Keratinocyte (primary cell): ENCODE measurements around the gene ZSCAN22. TPM values are rescaled to one million over a fixed set of nuclear protein-coding genes. Genes with fewer than 3 reads are reported as not detected.

Experiments used
- DNase-seq: peaks from one replicate; pipeline ENCODE4 v3.0.0-alpha.2; 2011; ENCODE audit warnings: low read depth, missing footprints, low spot score
- FAIRE-seq: peaks from 2 replicates; lab custom pipeline; 2011; peaks lifted over from hg19 to GRCh38; lab: Jason Lieb, UNC
- H2AFZ ChIP-seq: 2 replicates; pipeline ENCODE4 v1.6.0; 2012; ENCODE audit warnings: low read length, control low read depth, inconsistent platforms; ENCODE audit not compliant: control insufficient read depth
- H3K27ac ChIP-seq: 2 replicates; pipeline ENCODE4 v1.5.1; 2011; ENCODE audit warnings: low read length; ENCODE audit not compliant: control insufficient read depth, insufficient read depth
- H3K27me3 ChIP-seq: 3 replicates; pipeline ENCODE4 v1.6.0; 2011; ENCODE audit warnings: low read length; ENCODE audit not compliant: control insufficient read depth, insufficient read depth; ENCODE audit errors: extremely low read depth
- H3K36me3 ChIP-seq, 2 experiments: 2 replicates in 1 of 2; 3 replicates in 1 of 2; pipeline ENCODE4 v1.5.1; 2011; ENCODE audit warnings: low read length in 2 of 2, mild to moderate bottlenecking in 1 of 2; ENCODE audit not compliant: control insufficient read depth in 2 of 2, insufficient read depth in 2 of 2; ENCODE audit errors: extremely low read depth in 1 of 2
- H3K4me1 ChIP-seq: 3 replicates; pipeline ENCODE4 v1.5.1; 2011; ENCODE audit warnings: low read length; ENCODE audit not compliant: control insufficient read depth, insufficient read depth; ENCODE audit errors: extremely low read depth
- H3K4me2 ChIP-seq: 3 replicates; pipeline ENCODE4 v1.6.0; 2011; ENCODE audit warnings: low read depth, low read length; ENCODE audit not compliant: control insufficient read depth, insufficient read depth; ENCODE audit errors: extremely low read depth
- H3K4me3 ChIP-seq, 3 experiments: fragments of 200-600 bp in 1 of 3; sonication (generic) in 1 of 3; 2 replicates in 2 of 3; 3 replicates in 1 of 3; pipeline ENCODE4 v1.5.1; 2011 to 2016; ENCODE audit warnings: low read length in 3 of 3, mild to moderate bottlenecking in 3 of 3, control low read depth in 2 of 3, inconsistent platforms in 1 of 3, low read depth in 1 of 3, mixed read lengths in 1 of 3, mixed run types in 1 of 3, moderate library complexity in 1 of 3; ENCODE audit not compliant: control insufficient read depth in 2 of 3, insufficient read depth in 2 of 3; ENCODE audit errors: extremely low read depth in 1 of 3
- H3K79me2 ChIP-seq: 2 replicates; pipeline ENCODE4 v1.6.0; 2012; ENCODE audit warnings: low read length; ENCODE audit not compliant: control insufficient read depth, insufficient read depth
- H3K9ac ChIP-seq: 3 replicates; pipeline ENCODE4 v1.6.0; 2011; ENCODE audit warnings: low read length; ENCODE audit not compliant: control insufficient read depth, insufficient read depth; ENCODE audit errors: extremely low read depth
- H3K9me1 ChIP-seq: 3 replicates; pipeline ENCODE4 v1.6.0; 2011; ENCODE audit warnings: low read length; ENCODE audit not compliant: control insufficient read depth, insufficient read depth; ENCODE audit errors: extremely low read depth
- H3K9me3 ChIP-seq: 2 replicates; pipeline ENCODE4 v1.5.1; 2012; ENCODE audit warnings: low read depth, low read length; ENCODE audit not compliant: control insufficient read depth
- H4K20me1 ChIP-seq: 3 replicates; pipeline ENCODE4 v1.6.0; 2011; ENCODE audit warnings: low read length; ENCODE audit not compliant: control insufficient read depth, insufficient read depth; ENCODE audit errors: extremely low read depth
- CTCF ChIP-seq, 3 experiments: IDR thresholded peaks in 1 of 3; conservative IDR thresholded peaks in 1 of 3; optimal IDR thresholded peaks in 1 of 3; 2 replicates in 2 of 3; 3 replicates in 1 of 3; pipeline versions ENCODE3 to v1.5.1; 2011; ENCODE audit warnings: low read length in 3 of 3, mild to moderate bottlenecking in 3 of 3, moderate library complexity in 2 of 3, control low read depth in 1 of 3, inconsistent platforms in 1 of 3; ENCODE audit not compliant: insufficient read depth in 2 of 3; ENCODE audit errors: extremely low read depth in 1 of 3
- EZH2 ChIP-seq: IDR thresholded peaks from one replicate; pipeline ENCODE4 v1.6.1; 2012; ENCODE audit warnings: inconsistent platforms, mild to moderate bottlenecking, low read length, moderate library complexity
- dilution Hi-C: fragments of 300-500 bp; cut with MboI; formaldehyde crosslinking; loops from one replicate; pipeline ENCODE4 v1.7.0; 2020; ENCODE audit warnings: low sequenced_read_pairs; ENCODE audit not compliant: extremely low pct_ligation_motif_present
- polyA plus RNA-seq, 5 experiments: library from polyadenylated mRNA; depleted of rRNA in 3 of 5; stranded (reverse) in 3 of 5; stranded (forward) in 1 of 5; unstranded in 1 of 5; fragments of >200 nt; gene quantifications; 1 replicate in 1 of 5; 2 replicates in 3 of 5; 3 replicates in 1 of 5; pipeline versions ENCODE4 v1.2.1 to v1.2.3, GENCODE V29; 2011 to 2012; ENCODE audit warnings: missing spikeins in 2 of 5, low read depth in 1 of 5, low replicate concordance in 1 of 5

The ZSCAN22 gene
- polyA plus RNA-seq, 1 donor (not counting 4 experiments of a cell fraction or from before 2014, with no cell fraction given) = 2.5 TPM

- H3K27ac ChIP-seq = no peak overlapping the region
These were observed 31.9 kb upstream of the ZSCAN22 start for GRCh38 chr19:58294743-58295374.

GRCh38 chr19:58296104-58296503, 30.7 kb upstream of the ZSCAN22 start:
- FAIRE-seq = no peak
- Histone ChIP-seq H3K4me3 (no peak overlapping the region), H3K9me3 (peaks cover 13% of the 10 kb centered on the region), H4K20me1 (no peaks in the 10 kb centered on the region), H3K79me2 (peaks cover 7% of the 10 kb centered on the region), H3K27me3 (no peaks in the 10 kb centered on the region), H3K27ac (no peak overlapping the region), H3K36me3 (peaks cover 24 to 32% of the 10 kb centered on the region in 2 experiments), H3K4me1 (no peaks in the 10 kb centered on the region), H3K4me2 (no peak overlapping the region), H3K9me1 (no peaks in the 10 kb centered on the region), H2AFZ (no peak overlapping the region), H3K9ac (no peak overlapping the region)
- TF ChIP-seq EZH2 (no peak), CTCF (optimal IDR thresholded peaks at IDR 0.05 in 1 of 3, IDR thresholded peaks at IDR 0.05 in 1 of 3, conservative IDR thresholded peaks at IDR 0.05 in 1 of 3; ENCODE audit: extremely low read depth in 1 of 3, insufficient read depth in 2 of 3, low read length in 3 of 3) (no peak)
- no peak for DNase-seq
- dilution Hi-C loops = no loop called here

More at GRCh38 chr19:58294743-58295374, 31.9 kb upstream of the ZSCAN22 start:
- Histone ChIP-seq H3K4me1 (no peaks in the 10 kb centered on the region), H2AFZ (no peak overlapping the region), H3K9ac (no peak overlapping the region), H4K20me1 (no peaks in the 10 kb centered on the region), H3K9me3 (peaks cover 13% of the 10 kb centered on the region), H3K27me3 (no peaks in the 10 kb centered on the region), H3K4me2 (no peak overlapping the region), H3K4me3 (no peak overlapping the region), H3K9me1 (no peaks in the 10 kb centered on the region), H3K36me3 (peaks cover 17 to 36% of the 10 kb centered on the region in 2 experiments), H3K79me2 (peaks cover 2% of the 10 kb centered on the region)
- FAIRE-seq = no peak
- dilution Hi-C loops = no loop called here
- TF ChIP-seq EZH2 (no peak), CTCF (optimal IDR thresholded peaks at IDR 0.05 in 1 of 3, IDR thresholded peaks at IDR 0.05 in 1 of 3, conservative IDR thresholded peaks at IDR 0.05 in 1 of 3; ENCODE audit: extremely low read depth in 1 of 3, insufficient read depth in 2 of 3, low read length in 3 of 3) (no peak)
- no peak for DNase-seq
